ENCODE measurements around the gene PRSS22.

- TF ChIP-seq SUZ12 (IDR thresholded peaks at IDR 0.05; ENCODE audit: extremely low read depth, insufficient read depth, insufficient read length): no peak
- TF ChIP-seq YY1 (IDR thresholded peaks at IDR 0.05; ENCODE audit: insufficient read depth, insufficient read length): no peak
These were observed 46.9 kb upstream of the PRSS22 start for GRCh38 chr16:2904922-2905240.
